Measurements from ENCODE around the gene MZT1. TPM values are rescaled to one million over a fixed set of nuclear protein-coding genes. Genes with fewer than 3 reads are reported as not detected.
A peak's percentile ranks its signal among the peaks of the same experiment; 100 is the strongest.
"Not testable (repeated sequence)": the region's sequence is repeated elsewhere in the genome, so short reads cannot be mapped to it uniquely, and the experiment has no call there.

MZT1 gene, protein sequence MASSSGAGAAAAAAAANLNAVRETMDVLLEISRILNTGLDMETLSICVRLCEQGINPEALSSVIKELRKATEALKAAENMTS
- total RNA-seq: 6.5 TPM

DNA sequence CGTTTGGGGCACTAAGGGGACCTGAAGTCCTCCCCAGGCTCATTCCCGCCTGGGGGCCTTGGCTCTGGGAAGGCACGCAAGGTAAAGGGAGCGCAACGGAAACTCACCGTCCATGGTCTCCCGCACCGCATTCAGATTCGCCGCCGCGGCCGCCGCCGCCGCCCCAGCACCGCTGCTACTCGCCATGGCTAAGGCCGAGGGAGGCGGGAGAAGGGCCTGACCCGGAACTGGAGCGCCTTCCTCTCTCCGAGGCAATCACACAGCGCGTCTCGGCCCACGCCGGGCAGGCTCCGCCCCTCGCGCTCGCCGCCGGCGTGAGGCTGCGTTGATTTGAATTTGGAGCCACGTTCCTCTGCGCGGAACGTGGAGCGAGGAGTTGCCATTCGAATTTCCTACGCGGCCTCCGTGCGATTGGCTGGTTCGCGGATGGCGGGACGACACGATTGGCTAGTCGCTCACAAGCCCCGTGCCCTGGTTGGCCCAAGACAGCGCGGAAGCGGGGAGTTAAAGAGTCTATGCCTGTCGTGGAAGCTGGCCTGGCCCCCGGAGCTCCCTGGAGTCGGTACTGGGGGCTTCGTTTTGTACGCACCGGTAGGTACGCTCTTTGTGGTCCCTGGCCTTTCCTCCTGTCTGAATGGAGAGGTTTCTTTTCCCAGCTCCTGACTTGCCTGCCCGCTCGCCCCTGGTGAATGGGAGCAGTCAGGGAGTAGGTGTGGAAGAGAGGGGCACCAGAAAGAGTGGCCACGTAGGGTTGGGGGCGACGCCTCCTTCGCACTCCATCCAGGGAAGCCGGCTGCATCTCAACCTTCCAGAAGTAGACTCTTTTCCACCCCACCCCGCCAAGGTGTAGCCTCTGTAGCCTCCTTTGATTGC is at the start of gene MZT1, which contains the start of gene BORA:
Gene MZT1 (minus strand): TSS at position 213 of the 873 bp plus-strand sequence. CDS start 27 bp downstream, at position 186.
Gene BORA (plus strand): TSS at position 507 of the 873 bp plus-strand sequence. CDS start 1,018 bp downstream, outside the sequence.
- ATAC-seq: peak; percentile 99

DNA sequence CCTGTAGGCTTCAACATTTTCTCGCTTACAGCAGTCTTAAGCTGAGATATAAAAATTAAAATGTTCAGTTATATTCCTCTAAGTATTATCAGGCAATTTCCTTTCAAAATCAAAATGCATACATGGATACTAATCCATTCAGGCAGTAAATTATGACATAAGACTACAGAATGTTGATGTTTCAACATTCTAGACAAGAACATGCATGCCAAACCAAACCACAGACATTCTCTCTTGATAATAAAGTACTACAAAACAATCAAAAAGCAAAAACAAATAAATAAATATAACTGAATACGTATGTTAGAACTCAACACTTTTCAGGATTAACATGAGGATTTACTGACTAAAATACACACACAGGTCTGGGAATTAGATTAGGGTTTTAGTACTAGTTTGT is 46.6 kb upstream of the MZT1 start:
- no peak for ATAC-seq

DNA sequence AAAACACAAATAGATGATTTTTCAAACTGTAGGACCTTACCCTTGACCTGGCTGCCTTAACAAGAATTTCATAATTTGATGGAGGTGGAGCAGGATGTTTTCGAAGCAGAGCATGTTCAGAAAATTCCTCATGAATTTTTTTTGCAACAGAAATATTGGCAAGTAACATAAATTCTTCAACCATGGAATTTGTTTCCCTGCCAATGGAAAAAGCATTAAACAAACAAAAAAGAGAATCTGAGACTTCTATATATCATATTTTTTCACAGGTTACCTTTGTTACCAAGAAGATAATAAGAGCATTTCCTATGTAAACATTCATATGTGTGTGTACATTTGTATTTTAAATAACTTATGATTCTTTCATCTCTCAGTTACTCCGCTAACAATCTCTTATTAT is 36.0 kb upstream of the MZT1 start:
- ATAC-seq: no peak

DNA sequence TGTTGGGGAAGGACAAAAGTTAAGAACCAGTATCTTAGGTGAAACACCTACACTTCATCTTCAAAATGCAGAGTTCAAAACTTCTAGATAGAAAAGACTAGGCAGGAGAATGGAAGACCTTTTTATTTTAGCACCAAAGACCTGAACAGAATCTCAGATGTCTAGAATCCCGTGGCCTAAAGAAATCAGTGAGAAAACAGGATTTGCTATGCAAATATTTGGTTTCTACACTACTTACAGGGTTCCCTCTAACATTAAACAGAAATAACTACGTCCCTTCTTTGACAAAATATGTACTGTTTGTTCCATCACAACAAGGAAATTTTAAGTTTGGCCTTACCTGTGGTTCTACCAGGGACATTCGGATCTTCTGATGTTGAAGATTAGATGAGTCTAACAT is 32.8 kb upstream of the MZT1 start:
- no peak for ATAC-seq

DNA sequence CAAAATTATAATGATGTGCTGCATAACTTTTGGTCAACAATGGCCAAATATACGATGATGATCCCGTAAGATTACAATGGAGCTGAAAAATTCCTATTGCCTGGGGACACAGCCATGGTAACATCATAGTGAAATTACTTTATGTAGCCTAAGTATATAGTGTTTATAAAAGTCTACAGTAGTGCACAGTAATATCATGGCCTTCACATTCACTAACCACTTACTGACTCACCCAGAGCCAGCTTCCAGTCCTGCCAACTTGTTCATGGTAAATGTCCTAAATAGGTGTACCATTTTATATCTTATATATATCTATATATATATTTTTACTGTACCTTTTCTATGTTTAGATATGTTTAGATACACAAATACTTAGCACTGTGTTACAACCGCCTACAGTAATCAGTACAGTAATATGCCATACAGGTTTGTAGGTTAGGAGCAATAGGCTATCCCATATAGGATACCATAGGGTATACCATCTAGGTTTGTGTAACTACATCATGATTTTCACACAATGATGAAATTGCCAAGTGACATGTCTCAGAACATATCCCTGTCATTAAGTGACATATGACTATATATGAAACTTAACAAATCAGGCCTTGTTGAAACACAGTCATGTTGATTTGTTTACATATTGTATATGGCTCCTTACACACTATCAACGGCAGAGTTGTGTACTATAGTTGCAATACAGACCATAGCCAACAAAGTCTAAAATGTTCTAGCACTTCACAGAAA is 30.5 kb upstream of the MZT1 start:
- no peak for ATAC-seq

DNA sequence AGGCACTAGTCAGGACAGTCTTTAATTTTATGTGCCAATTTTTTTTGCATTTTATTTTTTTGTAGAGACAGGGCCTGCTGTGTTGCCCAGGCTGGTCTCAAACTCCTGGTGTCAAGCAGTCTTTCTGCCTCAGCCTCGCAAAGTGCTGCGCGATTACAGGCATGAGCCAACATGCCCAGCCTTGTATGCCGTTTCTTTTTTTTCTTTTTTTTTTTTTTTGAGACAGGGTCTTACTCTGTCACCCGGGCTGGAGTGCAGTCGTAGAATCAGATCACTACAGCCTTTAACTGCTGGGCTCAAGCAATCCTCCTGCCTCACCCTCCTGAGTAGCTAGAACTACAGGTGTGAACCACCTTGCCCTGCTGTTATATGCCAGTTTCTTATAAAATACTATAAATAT is 26.7 kb upstream of the MZT1 start:
- ATAC-seq: no peak

DNA sequence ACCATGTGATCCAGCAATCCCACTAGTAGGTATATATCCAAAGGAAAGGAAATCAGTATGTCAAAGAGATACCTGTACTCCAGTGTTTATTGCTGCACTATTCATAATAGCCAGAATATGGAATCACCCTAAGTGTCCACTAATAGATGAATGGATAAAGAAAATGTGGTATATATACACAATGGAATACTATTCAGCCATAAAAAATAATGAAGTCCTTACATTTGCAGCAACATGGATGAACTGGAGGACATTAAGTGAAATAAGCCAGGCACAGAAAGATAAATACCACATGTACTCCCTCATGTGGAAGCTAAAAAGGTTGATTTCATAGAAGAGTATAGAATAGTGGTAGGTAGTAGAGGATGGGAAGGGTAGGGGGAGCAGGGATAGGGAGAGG is 23.8 kb upstream of the MZT1 start:
- no peak for ATAC-seq

DNA sequence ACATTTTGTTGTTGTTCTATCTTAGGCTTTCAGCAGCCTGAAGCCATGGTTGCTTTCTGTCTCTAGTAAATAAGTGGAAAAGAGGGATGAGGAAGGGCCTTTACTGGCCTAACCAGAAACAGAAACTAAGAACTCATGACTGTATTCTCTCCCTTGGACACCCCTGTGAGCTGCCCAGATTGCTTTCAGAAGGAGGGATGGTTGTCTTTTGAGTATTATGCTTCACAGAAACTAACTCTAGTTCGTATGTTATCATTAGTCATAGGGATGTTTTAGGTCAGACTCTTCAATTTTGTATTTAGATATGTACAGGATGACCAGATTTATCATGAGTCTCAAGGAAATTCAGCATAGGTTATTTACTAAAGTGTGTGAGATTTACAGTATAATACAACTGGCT is 17.8 kb upstream of the MZT1 start:
- no peak for ATAC-seq

DNA sequence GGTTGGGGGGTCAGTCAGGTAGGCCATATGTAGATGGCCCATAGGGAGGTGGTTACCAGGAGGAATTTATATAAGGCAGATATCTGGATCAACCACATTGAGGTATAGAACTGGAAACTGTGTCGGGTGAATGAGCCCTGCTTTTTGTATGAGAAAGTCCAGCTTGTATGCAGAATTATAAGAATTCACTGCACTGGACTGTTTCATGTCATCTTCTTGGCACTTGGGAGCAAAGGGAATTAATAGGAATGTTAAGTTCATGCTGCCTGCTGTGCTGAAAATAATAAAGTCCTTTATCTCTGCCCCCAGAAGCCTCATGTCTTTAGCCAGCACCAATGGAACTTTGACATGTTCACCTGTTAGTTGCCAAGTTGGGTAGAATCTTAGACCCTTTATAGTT is 12.6 kb upstream of the MZT1 start:
- ATAC-seq: no peak

DNA sequence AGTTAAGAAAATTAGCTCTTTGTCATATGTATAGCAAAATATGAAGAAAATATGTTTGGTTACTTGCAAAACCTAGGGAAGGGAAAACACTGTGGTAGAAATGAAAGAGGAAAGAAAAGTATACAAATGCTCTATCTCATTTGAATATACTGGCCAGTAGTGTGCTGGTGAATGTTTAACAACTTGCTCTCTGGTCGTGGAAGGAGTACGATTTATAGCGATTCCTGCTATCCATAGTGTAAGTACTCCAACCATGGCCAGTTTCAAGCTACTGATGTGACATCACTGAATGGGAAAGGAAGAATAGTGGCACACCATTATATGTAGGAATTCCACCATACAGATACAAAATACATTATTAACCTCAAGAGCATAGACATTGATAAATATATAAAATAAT is 9.6 kb upstream of the MZT1 start:
- ATAC-seq: no peak

DNA sequence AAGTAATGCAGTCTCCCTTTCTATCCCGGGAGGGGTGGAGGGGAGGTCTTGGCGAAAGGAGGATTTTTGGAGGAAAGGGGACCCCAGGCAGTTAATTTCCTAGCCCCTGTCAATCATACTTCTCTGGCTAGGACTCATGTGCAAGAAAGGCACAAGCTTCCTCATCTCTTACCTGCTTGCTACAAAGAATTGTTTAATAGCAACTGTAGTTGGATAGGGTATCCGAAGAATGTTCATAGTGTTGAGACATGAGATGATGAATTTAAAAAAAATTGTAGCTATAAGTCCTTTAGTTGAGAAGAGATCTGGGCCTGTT is 819 bp upstream of the MZT1 start:
- no peak for ATAC-seq

DNA sequence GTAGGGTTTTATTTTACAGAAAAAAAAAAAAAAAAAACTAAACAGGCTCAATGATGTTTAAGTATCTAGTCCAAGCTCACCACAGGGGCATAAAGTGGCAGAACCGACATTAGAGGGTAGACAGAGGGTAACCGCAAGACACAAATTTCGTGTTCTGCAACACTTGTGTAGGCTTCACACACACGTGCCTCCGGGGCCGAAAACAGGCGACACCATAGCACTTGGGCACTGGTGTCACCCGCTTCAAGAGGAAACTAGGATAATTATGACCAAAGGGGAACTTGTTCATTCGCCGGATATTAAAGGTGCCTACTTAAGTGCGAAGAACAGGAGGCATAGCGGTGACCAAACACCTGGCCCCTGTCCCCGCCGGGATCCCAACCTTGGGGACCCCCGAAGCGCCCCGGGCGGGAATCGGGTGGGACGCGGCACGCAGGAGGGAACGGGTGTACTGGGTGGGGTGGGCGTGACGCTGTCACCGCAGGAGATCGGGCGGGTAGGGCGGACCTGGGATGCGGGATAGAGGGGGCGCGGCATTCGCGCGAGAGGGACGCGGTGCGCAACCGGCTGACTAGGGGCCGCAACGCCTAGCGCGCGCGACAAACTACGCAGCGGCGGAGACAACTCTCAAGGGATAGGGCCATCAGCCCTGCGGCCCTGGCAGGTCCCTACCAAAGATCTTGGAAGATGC is 558 bp downstream of the MZT1 start:
- peak; percentile 52 for ATAC-seq

DNA sequence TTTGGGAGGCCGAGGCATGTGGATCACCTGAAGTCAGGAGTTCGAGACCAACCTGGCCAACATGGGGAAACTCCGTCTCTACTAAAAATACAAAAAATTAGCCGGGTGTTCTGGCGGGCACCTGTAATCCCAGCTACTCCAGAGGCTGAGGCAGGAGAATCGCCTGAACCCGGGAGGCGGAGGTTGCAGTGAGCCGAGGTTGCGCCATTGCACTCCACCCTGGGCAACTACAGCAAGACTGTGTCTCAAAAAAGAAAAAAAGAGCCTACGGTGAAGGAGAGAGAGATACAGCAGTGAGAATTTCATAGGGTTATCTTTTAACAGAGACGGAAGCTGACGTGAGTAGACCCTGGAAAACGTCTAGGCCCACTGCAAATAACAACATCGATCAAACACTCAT is 1.2 kb downstream of the MZT1 start:
- ATAC-seq: not testable (repeated sequence)

DNA sequence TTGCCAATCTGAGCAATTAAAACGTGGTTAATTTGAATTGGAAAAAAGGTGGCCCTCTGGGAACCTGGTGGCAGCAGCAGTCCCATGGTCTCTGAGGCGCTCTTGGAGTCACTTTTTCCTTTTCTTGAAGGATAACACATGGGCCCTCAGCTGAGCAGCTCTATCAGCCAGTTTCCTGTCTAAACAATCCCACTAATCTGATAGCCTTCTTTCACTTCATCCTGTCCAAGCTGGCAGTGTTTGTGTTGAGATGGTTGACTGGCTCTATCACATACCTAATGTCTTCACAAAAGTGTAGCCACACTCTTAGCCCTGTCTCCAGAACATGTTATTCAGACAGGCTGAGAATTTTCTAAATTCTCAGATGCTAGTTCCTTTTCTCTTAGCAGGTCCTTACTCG is 10.7 kb downstream of the MZT1 start:
- ATAC-seq: no peak

DNA sequence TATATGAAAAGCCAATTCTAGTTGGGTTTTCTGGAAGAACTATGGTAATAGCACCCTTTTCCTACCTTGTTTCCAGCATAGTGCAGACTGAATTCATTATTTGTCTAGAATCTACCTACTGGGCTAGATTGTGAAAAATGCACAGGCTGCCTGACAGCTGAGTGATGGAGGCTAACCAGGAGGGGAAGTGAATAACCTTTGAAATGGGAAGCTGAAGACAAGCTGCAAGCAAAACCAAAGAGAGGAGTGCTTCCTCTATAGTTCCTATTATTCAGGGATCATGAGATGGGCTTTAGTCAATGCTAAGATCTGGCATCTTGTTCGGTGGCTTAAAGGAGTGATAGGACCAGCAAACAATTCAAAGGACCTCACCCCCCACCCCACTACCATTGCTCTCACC is 26.9 kb downstream of the MZT1 start:
- ATAC-seq: no peak

DNA sequence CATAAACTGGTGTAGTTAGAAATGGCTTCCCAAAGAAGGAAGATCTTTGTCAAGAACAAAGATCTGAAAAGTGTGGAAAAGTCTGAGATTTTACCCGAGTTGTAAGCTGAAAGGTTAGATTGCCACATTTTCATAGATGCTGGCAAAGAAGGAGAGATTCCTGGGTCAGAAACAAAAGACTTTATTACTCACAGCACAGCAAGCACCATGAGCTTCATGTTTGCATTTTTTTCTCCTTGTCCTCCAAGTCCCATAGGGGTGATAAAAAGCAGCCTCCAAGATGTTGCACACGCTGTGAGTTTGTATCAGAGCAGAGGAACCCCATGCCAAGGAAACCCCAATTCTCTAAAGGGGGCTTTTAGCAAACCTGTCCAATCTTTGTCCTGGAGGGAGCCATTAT is 29.3 kb downstream of the MZT1 start:
- no peak for ATAC-seq

DNA sequence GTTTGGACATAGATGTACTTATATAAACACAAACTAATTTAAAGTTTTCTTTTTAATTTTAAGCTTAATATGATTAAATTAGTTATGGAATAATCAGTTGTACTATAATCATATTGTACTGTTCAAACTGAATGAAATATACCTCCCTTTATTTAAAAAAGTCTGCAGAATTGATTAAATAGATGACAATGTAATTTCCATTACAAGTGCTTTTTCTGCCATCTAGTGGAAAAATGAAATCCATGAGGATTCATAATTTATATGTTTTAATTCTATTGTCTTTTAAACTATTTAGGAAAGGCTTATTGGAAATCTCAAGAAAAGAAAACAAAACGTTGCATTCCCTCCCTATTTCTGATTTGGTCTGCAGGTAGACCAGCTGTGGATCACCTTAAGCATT is 30.9 kb downstream of the MZT1 start:
- no peak for ATAC-seq

DNA sequence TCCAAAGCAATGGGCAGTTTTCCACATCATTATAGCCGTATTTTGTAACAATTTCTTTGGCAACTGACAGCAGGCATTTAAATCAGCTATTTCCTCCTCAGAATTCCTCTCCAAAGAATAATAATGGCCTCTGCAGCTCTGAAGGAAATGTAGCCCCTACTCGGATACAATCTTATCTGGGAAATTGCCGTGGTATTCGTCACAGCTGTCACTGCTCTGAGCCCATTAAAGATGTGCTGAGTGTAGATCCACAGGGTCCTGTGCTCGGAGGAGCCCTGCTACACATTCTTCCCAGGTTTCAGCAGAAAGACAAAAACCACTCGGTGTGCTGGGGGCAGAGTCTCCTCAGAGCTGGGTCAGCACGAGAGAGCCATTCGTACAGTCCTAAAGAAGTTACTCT is 33.1 kb downstream of the MZT1 start:
- no peak for ATAC-seq

DNA sequence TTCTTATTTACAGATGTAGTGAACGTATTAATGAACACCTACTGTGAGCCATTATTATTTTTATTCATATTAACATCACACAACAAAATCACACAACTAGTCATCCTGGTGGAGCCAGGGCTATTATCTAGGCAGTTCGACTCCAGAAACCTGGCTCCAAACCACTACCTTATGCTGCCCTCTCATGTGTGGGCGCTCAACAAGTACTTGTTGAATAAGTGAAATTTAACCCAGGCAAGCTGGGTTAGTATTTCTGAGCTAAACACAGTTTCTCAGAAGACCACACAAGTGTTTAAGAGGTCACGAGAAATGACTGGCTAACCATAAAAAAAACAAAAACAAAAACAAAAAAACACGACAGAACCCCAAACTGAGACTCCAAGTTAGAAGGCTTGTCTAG is 33.6 kb downstream of the MZT1 start:
- ATAC-seq: no peak

DNA sequence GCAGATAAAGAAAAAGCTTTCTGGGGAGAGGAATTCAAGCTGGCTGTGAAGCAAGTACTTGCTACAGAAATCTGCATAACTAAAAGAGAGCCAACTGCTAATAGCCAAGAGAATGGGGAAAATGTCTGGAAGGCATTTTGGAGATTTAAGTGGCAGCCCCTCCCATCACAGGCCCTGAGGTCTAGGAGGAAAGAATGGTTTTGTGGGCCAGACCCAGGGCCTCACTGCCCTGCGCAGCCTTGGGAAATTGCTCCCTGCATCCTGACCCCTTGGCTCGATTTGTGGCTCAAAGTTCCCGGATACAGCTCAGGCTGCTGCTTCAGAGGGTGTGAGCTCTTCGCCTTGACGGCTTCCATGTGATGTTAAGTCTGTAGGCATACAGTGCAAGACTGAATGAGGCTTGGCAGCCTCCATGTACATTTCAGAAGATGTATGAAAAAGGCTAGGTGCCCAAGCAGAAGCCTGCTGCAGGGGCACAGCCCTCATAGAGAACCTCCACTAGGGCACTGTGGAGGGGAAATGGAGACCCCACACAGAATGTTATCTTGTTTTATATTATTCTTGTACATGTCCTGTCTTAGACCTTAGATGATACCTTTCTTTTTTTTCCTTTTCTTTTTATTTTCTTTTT is 34.4 kb downstream of the MZT1 start:
- ATAC-seq: no peak

DNA sequence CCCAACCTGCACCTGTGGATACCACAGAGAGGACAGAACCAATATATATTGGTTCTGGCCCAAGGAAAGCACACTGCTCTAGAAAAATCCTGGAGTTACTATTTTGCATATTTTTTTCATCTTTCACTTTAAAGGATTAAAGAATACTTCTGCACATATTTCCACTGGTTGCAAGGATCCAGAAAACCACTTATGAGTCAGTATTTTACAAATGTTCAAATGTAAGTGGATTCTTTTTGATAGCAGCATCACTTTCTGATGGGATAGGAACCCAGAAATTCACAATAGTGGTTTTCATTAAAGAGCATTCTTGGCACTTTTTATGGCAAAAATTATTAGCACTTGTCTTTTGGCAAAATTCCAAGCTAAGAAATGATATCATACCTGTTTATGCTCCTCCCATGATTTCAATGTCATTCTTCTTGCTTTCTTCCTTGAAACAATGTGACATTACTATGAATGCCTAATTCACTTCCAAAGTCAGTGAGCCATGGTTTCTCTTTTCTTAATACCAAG is 38.2 kb downstream of the MZT1 start:
- ATAC-seq: no peak

DNA sequence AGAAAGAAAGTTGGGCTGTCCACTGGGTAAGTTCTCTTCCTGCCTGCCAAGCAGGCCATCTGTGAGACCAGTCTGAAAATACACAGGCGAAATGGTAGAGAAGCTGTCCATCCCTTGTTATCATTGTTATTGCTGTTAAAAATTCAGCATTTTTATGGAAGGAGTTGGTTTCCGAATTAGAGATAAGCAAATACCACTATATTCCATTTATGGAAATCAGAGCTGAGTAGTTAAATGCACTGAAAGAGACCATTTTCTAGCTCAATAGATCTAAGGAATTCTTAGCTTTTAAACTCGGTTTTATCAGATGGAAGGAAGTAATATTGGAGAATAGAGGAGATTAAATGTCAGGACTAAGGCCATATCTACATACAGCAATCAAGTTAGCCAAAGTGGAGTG is 40.7 kb downstream of the MZT1 start:
- no peak for ATAC-seq

DNA sequence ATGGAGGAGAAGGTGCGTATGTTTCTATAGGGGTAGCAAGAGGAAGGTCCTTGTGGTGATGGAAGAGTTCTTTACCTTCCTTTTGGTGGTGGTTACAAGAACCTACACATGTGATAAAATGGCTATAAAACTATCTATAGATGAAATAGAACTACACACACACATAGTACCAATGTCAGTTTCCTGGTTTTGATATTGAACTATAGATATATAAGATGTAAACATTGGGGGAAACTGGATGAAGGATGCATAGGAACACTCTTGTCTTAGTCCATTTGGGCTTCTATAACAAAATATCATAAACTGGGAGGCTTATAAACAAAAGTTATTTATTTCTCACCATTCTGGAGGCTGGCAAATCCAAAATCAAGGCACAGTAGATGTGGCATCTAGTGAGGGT is 47.1 kb downstream of the MZT1 start:
- no peak for ATAC-seq
